AG09319 (cell line): ENCODE measurements around the gene MYO1D.

Experiments
- DNase-seq: peaks from one replicate; pipeline ENCODE4 v3.0.0-alpha.2; 2010; ENCODE audit warnings: low read depth; ENCODE audit errors: extremely low read depth
- TF ChIP-seq, protein P1 (sequence below): IDR thresholded peaks from 2 replicates; pipeline ENCODE4 v1.5.1; 2011; ENCODE audit warnings: low read depth, mild to moderate bottlenecking, inconsistent platforms, low read length, moderate library complexity

The MYO1D gene

DNA sequence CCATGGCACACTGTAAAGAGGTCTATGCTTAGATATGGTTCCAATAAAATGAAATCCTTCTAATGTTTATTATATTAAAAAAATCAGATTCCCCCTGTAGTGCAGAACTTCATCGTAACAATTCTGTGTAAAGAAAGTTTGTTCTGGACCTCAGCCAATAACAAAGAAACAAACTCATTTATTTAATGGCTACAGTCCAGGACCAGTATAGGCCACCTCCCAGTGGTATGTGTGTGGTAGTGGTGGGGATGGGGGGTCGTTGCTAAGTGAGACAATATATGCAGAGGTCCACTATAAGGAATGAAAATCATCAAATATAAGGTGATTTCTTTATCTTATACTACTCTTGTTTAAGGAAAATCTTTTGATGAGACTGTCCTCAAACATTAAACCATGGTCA lies 253.7 kb downstream of the MYO1D start:
- no peak for DNase-seq
- TF ChIP-seq, protein P1, sequence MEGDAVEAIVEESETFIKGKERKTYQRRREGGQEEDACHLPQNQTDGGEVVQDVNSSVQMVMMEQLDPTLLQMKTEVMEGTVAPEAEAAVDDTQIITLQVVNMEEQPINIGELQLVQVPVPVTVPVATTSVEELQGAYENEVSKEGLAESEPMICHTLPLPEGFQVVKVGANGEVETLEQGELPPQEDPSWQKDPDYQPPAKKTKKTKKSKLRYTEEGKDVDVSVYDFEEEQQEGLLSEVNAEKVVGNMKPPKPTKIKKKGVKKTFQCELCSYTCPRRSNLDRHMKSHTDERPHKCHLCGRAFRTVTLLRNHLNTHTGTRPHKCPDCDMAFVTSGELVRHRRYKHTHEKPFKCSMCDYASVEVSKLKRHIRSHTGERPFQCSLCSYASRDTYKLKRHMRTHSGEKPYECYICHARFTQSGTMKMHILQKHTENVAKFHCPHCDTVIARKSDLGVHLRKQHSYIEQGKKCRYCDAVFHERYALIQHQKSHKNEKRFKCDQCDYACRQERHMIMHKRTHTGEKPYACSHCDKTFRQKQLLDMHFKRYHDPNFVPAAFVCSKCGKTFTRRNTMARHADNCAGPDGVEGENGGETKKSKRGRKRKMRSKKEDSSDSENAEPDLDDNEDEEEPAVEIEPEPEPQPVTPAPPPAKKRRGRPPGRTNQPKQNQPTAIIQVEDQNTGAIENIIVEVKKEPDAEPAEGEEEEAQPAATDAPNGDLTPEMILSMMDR = no peak

DNA sequence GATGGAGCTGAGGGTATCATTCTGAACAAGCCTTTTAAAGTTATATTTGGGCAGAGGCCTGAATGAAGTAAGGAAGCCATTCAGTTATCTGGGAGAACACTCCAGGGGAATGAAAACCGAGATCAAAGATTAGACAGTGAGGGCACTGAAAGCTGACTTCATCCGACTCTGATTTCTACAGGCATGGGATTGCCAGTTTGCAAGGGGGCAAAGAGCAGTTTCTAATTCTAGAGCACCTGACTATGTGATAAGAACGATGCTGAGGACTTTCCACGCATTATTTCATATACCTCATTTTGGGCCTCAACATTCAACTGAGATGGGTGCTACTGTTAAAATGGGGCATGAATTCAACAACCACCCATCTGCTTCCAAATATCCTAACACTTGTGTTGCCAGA lies 254.4 kb downstream of the MYO1D start:
- DNase-seq = no peak
- TF ChIP-seq, protein P1 = no peak

DNA sequence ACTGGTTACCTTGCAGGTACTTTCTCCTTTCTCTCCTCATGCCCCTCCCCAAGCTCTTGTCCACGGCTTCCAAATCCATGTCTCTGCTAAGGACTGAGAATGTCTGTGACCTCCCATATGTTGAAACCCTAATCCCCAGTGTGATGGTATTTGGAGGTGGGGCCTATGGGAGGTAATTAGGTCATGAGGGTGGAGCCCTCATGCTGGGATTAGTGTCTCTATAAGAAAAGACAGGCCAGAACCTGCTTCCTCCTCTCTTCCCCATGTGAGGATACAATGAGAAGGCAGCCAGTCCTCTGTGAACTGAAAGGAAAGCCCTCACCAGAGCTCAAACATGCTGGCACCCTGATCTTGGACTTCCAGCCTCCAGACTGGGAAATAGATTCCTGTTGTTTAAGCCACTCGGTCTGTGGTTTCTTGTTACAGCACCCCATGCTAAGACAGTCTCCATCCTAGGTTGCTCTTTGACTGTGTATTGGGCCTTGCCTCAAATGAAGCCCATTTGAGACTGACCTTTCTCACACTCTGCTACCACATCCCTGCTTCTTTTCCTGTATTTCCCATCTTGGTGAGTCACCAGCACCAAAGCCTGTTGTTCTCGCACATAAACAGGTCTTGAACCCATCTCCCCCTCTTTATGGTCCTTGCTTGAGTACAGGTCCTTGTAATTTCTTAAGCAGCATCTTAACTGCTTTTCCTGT lies 255.2 kb downstream of the MYO1D start:
- DNase-seq = no peak
- TF ChIP-seq, protein P1 = no peak

DNA sequence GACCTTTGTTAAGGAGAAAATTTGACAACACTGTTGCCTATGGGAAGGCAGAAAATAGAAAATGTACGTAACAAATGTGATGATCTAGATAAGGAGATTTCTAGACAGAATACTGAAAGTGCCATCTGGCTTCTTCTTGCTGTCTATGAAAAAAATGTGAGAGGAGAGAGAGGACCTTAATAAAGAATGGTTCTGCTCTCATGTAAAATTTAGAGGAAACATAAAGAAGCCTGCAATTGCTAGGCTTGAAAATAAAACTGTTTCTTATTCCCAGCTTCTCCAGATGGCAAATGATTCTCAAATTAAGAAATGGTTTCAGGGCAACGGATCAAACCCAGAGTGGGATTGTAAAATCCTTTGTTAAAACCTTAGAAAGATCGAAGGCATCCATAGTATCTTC lies 261.6 kb downstream of the MYO1D start:
- TF ChIP-seq, protein P1 = no peak
- DNase-seq = no peak

DNA sequence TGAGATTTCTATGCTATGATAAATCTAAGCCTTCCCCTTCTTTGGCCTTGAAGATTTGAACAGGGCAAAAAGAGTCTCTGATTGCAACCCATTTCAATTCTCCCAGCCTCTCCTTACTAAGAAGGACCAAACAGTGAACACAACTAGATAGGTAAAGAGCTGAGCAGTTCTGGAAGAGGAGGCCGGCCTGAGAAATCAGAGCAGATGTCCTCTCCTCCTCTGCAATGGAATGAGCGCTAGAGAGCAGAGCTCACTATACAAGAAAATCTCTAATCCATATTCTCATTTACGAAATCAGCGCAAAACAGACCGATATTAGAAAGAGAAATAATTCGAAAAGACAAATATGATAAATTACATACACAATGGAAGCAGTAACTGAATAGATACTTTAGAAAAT lies 266.0 kb downstream of the MYO1D start:
- no peak for DNase-seq

DNA sequence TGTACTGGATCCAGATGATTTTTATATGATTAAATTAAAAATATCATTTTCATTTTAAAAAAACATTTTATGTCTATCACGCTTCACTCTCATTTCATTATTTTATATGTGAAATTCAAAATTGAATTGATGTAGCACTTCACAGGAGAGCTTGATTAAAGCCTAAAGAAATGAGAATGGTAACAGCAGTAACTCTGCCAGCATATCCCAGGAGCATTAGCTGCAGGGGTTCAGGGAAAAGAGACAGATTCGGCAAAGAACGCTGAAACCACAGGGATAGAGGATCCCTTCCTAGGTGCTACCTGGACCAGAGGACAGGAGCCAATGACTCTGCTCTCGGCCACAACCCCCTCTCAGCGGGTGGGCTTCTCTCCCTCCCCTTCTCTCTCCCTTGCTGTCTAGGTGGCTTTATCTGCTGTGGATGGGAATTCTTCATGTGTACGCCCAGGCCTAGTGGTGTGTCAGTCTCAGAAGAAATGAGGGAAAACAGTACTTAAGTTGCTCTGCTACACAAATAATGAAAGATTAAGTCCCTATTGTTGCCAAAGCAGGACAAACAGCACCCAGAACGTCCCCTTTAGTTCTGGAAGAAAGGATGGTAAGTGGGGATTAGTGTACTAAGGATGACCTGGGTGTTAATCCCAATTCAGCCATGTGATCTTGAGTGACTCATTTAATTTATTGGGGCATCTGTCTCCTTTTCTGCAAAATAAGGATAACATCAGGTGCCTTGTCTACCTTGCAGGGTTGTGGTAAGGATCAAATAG lies 266.9 kb downstream of the MYO1D start:
- TF ChIP-seq, protein P1 = no peak
- no peak for DNase-seq

More for the DNA sequence above, 266.0 kb downstream of the MYO1D start:
- TF ChIP-seq, protein P1 = no peak

DNA sequence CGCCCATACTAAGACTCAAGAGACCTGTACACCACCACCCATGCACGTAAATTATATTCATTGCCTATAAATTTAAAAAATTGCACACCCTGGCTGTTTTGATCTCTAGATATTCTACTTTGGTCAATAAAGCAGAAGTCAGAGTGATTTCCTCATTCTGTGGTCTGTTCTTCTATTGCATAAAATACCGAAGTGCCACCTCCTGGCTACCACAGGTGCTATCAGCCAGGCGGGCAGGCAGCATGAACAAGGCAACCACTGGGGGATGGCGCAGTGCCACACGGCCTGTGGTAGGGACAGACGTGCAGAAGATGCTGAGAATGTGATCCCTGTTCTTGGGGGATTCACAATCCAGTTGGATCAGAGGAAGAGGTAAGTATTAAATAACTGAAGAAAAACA lies 267.8 kb downstream of the MYO1D start:
- DNase-seq = no peak

More for the DNA sequence above, 267.8 kb downstream of the MYO1D start:
- TF ChIP-seq, protein P1 = no peak
